Nephron progenitor cell (in vitro differentiated cells): ENCODE measurements around the gene CCNY.

ENCODE experiments used
- DNase-seq: peaks from one replicate; pipeline ENCODE4 v3.0.0; 2021
- H3K27ac Mint-ChIP-seq: 2 replicates; pipeline ENCODE4 v1.8.0; 2021; ENCODE audit warnings: mild to moderate bottlenecking, moderate library complexity, mixed read lengths
- H3K27me3 Mint-ChIP-seq: 2 replicates; pipeline ENCODE4 v1.8.0; 2021; ENCODE audit warnings: mild to moderate bottlenecking, low read depth, mixed read lengths; ENCODE audit not compliant: poor library complexity
- H3K36me3 Mint-ChIP-seq: 2 replicates; pipeline ENCODE4 v1.8.0; 2021; ENCODE audit warnings: low read depth, mixed read lengths
- H3K4me1 Mint-ChIP-seq: 2 replicates; pipeline ENCODE4 v1.8.0; 2021; ENCODE audit warnings: mixed read lengths
- H3K4me3 Mint-ChIP-seq: 2 replicates; pipeline ENCODE4 v1.8.0; 2021; ENCODE audit warnings: mild to moderate bottlenecking, moderate library complexity, mixed read lengths
- H3K9me3 Mint-ChIP-seq: 2 replicates; pipeline ENCODE4 v1.8.0; 2021; ENCODE audit warnings: mild to moderate bottlenecking, moderate library complexity, mixed read lengths
- CTCF ChIP-seq: fragments of 200-600 bp; sonication (generic); IDR thresholded peaks from 2 replicates; pipeline ENCODE4 v1.5.0; 2021; ENCODE audit warnings: antibody characterized with exemption

CCNY gene

DNA sequence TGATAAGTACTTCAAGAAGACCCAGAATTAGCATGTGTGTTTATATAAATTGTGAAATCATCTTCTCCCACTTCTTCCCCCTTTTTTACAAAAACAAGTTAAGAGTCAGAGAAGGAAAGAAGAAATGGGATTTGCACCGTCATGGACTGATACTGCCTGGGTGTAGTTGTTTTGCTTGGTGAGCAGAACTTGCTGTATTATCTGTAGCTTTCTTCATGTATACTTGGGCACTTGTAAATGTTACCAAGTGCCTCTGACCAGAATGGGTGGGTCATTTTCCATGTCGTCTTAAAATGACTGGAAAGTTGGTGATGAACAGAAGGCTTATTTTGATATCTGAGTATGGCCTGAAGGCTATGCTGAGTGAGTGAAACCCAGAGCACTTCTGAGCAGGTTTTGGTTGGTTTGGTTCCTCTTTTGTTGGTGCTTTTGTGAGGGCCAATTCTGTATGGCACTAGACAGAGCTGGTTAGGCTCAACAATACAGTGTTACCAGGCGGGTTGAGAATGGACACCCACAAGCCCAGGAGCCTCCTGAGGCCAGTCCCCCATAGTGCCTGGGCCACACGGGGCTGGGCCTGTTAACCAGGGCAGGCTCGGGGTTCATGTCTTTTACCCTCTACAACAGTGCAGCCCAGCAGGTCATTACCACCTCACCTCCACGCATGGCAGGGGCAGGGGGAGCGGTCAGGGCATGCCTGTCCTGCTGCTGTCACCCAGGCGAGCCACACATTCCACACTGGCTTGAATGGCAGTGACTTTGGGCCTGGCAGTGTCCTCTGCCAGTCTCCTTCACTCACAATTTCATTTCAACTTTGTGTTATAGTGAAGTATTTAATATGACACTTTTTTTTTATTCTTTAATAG lies 115.1 kb downstream of the CCNY start:
- no peaks in the 10 kb centered on the region for H3K27me3 Mint-ChIP-seq
- no peak for TF ChIP-seq CTCF
- H3K9me3 Mint-ChIP-seq, result no peaks in the 10 kb centered on the region
- H3K4me3 Mint-ChIP-seq, result no peak overlapping the region
- no peak overlapping the region for H3K27ac Mint-ChIP-seq
- H3K36me3 Mint-ChIP-seq, result no peaks in the 10 kb centered on the region
- H3K4me1 Mint-ChIP-seq, result peaks cover 41% of the 10 kb centered on the region
- no peak for DNase-seq

GRCh38 chr10:35452171-35452570 lies 115.9 kb downstream of the CCNY start:
- DNase-seq, result no peak
- Mint-ChIP-seq H3K4me1 (peaks cover 45% of the 10 kb centered on the region), H3K36me3 (no peaks in the 10 kb centered on the region), H3K27me3 (no peaks in the 10 kb centered on the region), H3K9me3 (no peaks in the 10 kb centered on the region), H3K4me3 (no peak overlapping the region), H3K27ac (no peak overlapping the region)
- no peak for TF ChIP-seq CTCF

DNA sequence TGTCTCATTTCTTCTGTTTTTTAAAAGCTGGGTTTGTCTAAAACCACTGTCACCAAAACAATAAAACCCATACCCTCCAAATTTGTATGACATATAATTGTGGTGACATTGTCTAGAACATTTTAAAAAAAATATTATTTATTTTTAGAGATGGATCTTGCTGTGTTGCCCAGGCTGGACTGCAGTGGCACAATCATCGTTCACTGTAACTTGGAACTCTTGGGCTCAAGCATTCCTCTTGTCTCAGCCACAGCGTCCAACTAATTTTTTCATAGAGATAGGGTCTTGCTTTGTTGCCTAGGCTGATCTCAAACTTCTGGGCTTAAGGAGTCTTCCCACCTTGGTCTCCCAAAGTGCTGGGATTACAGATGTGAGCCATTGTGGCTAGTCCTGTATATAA lies 116.5 kb downstream of the CCNY start:
- H3K36me3 Mint-ChIP-seq, result no peaks in the 10 kb centered on the region
- no peaks in the 10 kb centered on the region for H3K9me3 Mint-ChIP-seq
- no peak for DNase-seq

DNA sequence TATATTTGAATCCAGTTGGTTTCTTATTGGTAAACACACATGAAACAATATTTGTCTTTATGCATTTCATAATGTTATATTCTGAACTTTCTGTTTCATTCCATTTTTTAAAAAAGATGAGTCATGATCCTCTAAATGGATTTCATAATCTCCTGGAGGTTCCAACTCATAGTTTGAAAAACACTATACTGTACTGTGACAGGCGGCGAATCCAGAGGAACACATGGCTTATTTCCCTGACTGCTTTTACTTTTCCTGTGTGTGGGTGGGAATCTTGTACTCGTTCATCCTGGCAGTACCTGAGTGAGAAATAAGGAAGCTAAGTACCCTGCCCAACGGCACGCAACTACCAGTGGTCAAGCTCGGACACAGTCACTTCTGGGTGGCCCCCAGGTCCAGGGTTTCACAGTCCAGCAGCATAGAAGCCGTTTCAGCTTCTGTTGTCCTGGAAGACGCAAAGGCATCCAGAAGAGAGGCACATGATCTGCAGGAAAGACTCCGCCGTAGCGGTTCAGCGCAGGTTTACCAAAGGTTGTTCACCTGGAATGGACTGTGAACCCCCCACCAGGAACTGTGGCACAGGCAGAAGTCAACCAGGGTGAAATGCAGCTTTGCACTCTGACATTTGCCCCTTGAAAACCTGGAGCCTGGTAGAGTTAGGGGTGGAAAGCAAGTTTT lies 117.7 kb downstream of the CCNY start:
- TF ChIP-seq CTCF, result no peak
- no peaks in the 10 kb centered on the region for H3K36me3 Mint-ChIP-seq
- H3K4me3 Mint-ChIP-seq, result no peak overlapping the region
- H3K4me1 Mint-ChIP-seq, result peaks cover 37% of the 10 kb centered on the region
- no peak overlapping the region for H3K27ac Mint-ChIP-seq
- no peaks in the 10 kb centered on the region for H3K27me3 Mint-ChIP-seq
- no peak for DNase-seq
- no peaks in the 10 kb centered on the region for H3K9me3 Mint-ChIP-seq

More for the DNA sequence above, 116.5 kb downstream of the CCNY start:
- no peaks in the 10 kb centered on the region for H3K27me3 Mint-ChIP-seq
- H3K4me3 Mint-ChIP-seq, result no peak overlapping the region
- H3K27ac Mint-ChIP-seq, result no peak overlapping the region
- peaks cover 42% of the 10 kb centered on the region for H3K4me1 Mint-ChIP-seq
- no peak for TF ChIP-seq CTCF

DNA sequence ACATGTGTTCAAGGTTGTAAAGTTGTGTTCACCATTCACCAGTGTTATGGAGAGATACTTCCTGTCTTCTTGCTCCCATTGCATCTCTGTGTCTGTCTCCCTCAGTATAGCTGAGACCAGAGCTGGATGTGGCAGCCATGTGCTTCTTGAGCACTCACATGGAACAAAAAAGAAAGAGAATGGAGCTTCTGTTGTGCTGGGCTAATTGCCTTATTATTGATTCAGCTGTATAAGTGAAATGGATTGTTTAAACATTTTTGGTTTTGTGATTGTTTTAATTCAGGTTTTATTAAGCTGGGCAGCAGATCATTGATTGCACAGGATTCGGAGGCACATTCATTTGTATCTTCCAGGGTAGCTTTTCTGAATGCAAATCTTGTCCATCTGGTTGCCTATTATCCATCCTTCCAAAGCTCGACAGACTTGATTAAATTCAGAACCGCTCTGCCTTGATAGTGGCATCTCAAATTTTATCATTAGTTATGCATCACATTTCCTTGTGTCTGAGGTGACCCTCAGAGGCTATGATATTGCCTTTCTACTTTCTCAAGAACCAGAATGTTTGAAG lies 119.9 kb downstream of the CCNY start:
- Mint-ChIP-seq H3K4me1 (peaks cover 24% of the 10 kb centered on the region), H3K36me3 (no peaks in the 10 kb centered on the region), H3K27me3 (no peaks in the 10 kb centered on the region), H3K4me3 (no peak overlapping the region), H3K9me3 (no peaks in the 10 kb centered on the region), H3K27ac (no peak overlapping the region)
- no peak for DNase-seq
- no peak for TF ChIP-seq CTCF
